Epithelial cell of proximal tubule (primary cell): Measurements from ENCODE around the gene PCLO. TPM values are rescaled to one million over a fixed set of nuclear protein-coding genes. Genes with fewer than 3 reads are reported as not detected.

ENCODE experiments used
- DNase-seq: peaks from one replicate; pipeline ENCODE4 v3.0.0-alpha.2; 2011; ENCODE audit warnings: low read depth
- H3K4me3 ChIP-seq: 2 replicates; pipeline ENCODE4 v1.5.1; 2011; ENCODE audit warnings: low read depth, mild to moderate bottlenecking, low read length
- total RNA-seq: library from RNA; depleted of rRNA; stranded (reverse); fragments of >200 nt; gene quantifications from 2 replicates; pipeline ENCODE4 v1.2.3, GENCODE V29; 2015
- TF ChIP-seq, protein P1 (sequence below): conservative IDR thresholded peaks from 2 replicates; pipeline ENCODE4 v1.5.1; 2012; ENCODE audit warnings: low read depth, mild to moderate bottlenecking, low read length

Gene PCLO
- total RNA-seq, 1 donor from 2014 or later, result 0.58 TPM

DNA sequence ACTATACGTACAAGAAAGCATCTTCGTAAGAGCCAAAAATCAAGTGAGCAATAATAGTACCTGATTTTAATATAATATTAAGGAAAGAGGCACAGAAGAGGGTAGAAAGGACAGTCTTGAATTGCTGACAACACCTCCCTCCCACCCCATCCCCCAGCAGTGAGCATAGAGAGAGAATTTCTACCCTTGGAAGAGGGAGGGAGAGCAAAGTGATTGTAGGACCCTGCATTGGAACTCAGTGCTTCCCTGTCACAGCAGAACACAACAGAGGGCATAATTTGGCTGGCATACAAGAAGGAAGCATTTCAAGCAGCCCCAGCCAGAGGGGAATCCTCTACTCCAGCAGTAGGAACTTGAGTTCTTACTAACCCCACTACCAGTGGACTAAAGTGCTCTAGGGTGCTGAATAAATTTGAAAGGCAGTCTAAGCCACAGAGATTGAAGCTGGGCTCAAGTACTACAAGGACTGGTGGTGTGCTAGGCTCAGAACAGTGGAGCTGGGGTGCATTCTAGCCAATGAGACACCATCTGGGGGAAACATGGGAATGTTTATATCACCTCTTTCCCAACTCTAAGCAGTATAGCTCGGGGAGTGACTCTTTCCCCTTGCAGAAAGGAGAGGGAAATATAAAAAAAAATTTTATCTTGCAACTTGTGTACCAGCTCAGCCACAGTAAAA, 44.2 kb downstream of the PCLO start:
- DNase-seq, result no peak
- no peak overlapping the region for H3K4me3 ChIP-seq
- TF ChIP-seq, protein P1, sequence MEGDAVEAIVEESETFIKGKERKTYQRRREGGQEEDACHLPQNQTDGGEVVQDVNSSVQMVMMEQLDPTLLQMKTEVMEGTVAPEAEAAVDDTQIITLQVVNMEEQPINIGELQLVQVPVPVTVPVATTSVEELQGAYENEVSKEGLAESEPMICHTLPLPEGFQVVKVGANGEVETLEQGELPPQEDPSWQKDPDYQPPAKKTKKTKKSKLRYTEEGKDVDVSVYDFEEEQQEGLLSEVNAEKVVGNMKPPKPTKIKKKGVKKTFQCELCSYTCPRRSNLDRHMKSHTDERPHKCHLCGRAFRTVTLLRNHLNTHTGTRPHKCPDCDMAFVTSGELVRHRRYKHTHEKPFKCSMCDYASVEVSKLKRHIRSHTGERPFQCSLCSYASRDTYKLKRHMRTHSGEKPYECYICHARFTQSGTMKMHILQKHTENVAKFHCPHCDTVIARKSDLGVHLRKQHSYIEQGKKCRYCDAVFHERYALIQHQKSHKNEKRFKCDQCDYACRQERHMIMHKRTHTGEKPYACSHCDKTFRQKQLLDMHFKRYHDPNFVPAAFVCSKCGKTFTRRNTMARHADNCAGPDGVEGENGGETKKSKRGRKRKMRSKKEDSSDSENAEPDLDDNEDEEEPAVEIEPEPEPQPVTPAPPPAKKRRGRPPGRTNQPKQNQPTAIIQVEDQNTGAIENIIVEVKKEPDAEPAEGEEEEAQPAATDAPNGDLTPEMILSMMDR, result no peak

DNA sequence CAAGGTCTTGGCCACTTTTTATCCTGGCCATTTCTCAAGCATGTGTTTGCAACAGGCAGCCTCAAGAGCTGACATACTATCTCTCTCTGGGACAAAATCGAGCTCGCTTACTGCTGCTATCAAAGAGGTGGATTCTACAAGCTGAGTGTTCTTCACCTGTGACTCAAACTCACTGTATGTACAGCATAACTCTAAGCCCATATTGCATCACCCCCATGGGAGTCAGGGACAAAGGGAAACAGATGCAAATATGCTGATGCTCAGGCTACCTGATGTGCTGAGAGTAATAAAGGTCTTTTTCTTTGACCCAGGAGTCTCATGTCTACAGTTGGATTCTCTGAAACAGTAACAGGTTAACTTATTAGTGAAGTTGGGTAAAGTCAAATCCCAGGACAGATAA, 45.2 kb downstream of the PCLO start:
- no peak for DNase-seq
- H3K4me3 ChIP-seq, result no peak overlapping the region
- TF ChIP-seq, protein P1, result no peak

DNA sequence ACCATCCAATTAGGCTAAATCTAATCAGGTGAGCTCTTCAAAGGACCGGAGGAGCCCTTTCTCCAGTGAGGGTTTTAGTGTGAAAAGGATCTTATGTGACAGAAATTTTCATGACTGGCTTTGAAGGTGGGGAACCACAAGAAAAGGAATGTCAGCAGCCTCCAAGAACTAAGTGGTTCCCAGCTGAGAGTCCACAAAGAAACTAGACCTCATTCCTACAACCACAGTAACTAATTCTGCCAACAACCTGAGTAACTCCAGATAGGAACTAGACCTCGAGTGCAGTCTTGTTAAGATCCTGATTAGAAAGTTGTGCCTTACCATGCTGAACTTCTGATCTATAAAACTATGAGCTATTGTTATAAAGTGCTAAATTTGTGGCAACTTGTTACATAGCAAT, 51.3 kb downstream of the PCLO start:
- no peak for DNase-seq
- TF ChIP-seq, protein P1, result no peak
- H3K4me3 ChIP-seq, result no peak overlapping the region

DNA sequence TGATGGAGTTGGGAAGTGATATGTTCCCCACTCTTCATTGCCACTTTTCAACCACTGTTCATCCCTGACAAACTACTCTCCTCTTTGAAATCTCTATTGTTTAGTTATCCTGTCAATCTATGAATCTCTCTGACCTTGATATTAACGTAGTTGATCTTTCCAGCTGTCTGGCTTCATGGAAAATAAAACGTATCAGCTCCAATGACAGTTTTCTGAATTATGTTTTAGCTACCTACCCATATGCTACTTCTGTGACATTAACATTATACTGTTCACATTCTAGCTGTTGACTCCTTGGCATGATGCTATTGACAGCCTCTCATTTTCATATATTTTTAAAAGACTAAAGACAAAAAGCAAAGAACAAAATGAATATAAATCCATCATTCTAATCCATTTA, 53.3 kb downstream of the PCLO start:
- TF ChIP-seq, protein P1, result no peak
- no peak for DNase-seq
- no peak overlapping the region for H3K4me3 ChIP-seq

DNA sequence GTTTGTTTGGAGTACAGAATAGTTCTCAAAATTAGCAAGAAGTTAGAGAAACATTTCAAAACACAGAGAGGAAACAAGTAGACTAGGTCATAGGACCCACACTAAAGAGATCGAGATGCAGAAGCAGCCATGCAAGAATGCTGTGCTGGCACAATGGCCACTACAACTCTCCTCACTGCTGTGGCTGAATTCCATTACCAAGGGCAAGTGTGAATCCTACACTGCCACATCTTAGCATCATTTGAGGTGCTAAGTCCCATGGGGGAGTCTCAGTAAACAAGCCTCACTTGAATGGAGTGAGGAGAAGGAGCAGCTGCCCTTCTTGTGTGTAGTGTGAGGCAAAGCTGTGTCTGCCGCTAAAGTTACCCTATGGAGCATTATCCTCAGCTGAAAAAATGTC, 56.7 kb downstream of the PCLO start:
- TF ChIP-seq, protein P1, result no peak
- DNase-seq, result no peak
- H3K4me3 ChIP-seq, result no peak overlapping the region

DNA sequence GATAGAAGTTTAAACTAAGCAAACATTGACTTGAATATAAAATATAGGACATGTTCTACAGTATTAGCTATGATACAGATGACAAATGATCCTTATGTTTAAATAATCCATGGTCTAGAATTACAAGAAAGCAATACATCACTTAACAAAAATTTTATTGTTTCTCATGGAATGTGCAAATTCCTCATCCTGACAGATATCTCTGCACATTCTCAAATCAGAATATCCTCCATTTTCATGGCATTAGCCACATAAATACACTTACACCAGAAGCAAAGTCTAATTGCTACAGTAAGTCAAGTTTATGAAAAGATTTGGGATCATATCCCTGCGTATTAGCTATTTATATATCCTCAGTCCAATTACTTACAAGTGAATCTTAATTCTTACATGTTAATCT, 57.6 kb downstream of the PCLO start:
- TF ChIP-seq, protein P1, result no peak
- H3K4me3 ChIP-seq, result no peak overlapping the region
- DNase-seq, result no peak

DNA sequence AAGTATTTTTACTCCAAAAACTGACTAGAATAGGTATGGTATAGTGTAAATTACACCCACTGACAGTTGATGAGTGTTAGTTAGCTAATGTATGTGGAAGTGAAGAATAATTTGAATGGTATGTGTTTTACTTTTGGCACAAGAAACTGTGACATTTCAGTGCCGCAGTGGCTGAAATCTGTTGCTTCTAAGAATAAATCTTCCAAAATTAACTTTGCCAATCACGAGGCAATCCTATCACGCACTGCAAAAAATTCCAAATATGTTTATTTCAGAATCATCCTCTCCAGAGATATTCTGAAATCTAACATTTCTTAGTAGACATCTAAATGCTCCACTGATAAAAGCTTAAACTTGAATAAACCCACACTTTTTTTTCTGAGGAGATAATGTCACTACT, 61.2 kb downstream of the PCLO start:
- no peak for DNase-seq
- TF ChIP-seq, protein P1, result no peak
- no peak overlapping the region for H3K4me3 ChIP-seq
